HCT116 (cell line): ENCODE measurements around the gene RALB. TPM values are rescaled to one million over a fixed set of nuclear protein-coding genes. Genes with fewer than 3 reads are reported as not detected.
A peak's percentile ranks its signal among the peaks of the same experiment; 100 is the strongest.

Source experiments
- ATAC-seq: fragments of 200-7000 bp; cut with Tn5 transposase; 2 replicates; pipeline ENCODE4 v1.9.1; 2020; ENCODE audit warnings: mild to moderate bottlenecking, moderate library complexity
- BruUV-seq: library from RNA; stranded (reverse); fragments of 400-500 nt; replicated peaks from 2 replicates; lab custom pipeline; 2021; lab: Mats Ljungman, UMichigan
- CTCF ChIA-PET: fragments of 300-600 bp; sonication (Branson Sonifier 250); formaldehyde crosslinking; loops from one replicate; lab custom pipeline; 2021; ENCODE audit warnings: antibody characterized with exemption; lab: Charles Lee
- POLR2A ChIA-PET: fragments of 300-600, 350-600 bp; sonication (Branson Sonifier 250); formaldehyde crosslinking; loops from one replicate; lab custom pipeline; 2021; ENCODE audit warnings: antibody characterized with exemption; lab: Charles Lee
- RAD21 ChIA-PET, 2 experiments: fragments of 300-600 bp; sonication (Branson Sonifier 250); formaldehyde crosslinking; loops; one replicate each; lab custom pipeline; 2023; ENCODE audit warnings: low total read pairs in 2 of 2; ENCODE audit not compliant: uncharacterized antibody in 2 of 2, unreplicated experiment in 2 of 2, low non-redundant PET in 1 of 2; lab: Charles Lee
- DNase-seq: peaks from one replicate; pipeline ENCODE4 v3.0.0-alpha.2; 2010; ENCODE audit warnings: low read depth, low spot score
- H2AFZ ChIP-seq: fragments of 200-600 bp; shearing (Covaris generic), sonication (generic); 2 replicates; pipeline ENCODE4 v1.6.1; 2017; ENCODE audit warnings: low read depth, mixed run types, mixed read lengths, antibody characterized with exemption, low read length; ENCODE audit not compliant: poor library complexity, severe bottlenecking
- H3K27ac ChIP-seq: 2 replicates; pipeline ENCODE4 v1.5.1; 2012; ENCODE audit warnings: low read depth, low read length
- H3K27me3 ChIP-seq: fragments of 200-600 bp; sonication (generic); 2 replicates; pipeline ENCODE4 v1.6.1; 2016; ENCODE audit warnings: mixed run types, low read length, mixed read lengths; ENCODE audit not compliant: insufficient read depth
- H3K36me3 ChIP-seq, 2 experiments: fragments of 200-500 bp in 1 of 2; fragments of 200-600 bp in 1 of 2; sonication (Bioruptor generic) in 1 of 2; sonication (generic) in 1 of 2; 2 replicates each; pipeline versions ENCODE4 v1.5.1 to v1.6.1; 2014 to 2016; ENCODE audit warnings: low read length in 2 of 2, inconsistent platforms in 1 of 2, mixed read lengths in 1 of 2, mixed run types in 1 of 2; ENCODE audit not compliant: insufficient read depth in 2 of 2, control insufficient read depth in 1 of 2
- H3K4me1 ChIP-seq, 2 experiments: fragments of 200-600 bp in 1 of 2; sonication (generic) in 1 of 2; 2 replicates each; pipeline versions ENCODE4 v1.5.1 to v1.6.1; 2012 to 2017; ENCODE audit warnings: low read length in 2 of 2, inconsistent platforms in 1 of 2, mild to moderate bottlenecking in 1 of 2, mixed read lengths in 1 of 2, mixed run types in 1 of 2, moderate library complexity in 1 of 2; ENCODE audit not compliant: insufficient read depth in 2 of 2, control insufficient read depth in 1 of 2
- H3K4me2 ChIP-seq: fragments of 200-600 bp; sonication (generic); 2 replicates; pipeline ENCODE4 v1.6.1; 2017; ENCODE audit warnings: mixed run types, low read length, mixed read lengths
- H3K4me3 ChIP-seq, 2 experiments: fragments of 200-600 bp in 1 of 2; sonication (generic) in 1 of 2; replicated peaks in 1 of 2; 2 replicates each; pipeline ENCODE4 v1.5.1; 2011 to 2016; ENCODE audit warnings: low read length in 2 of 2, control low read depth in 1 of 2, low read depth in 1 of 2, mild to moderate bottlenecking in 1 of 2, mixed read lengths in 1 of 2, mixed run types in 1 of 2
- H3K79me2 ChIP-seq: fragments of 200-600 bp; sonication (generic); 2 replicates; pipeline ENCODE4 v1.6.1; 2017; ENCODE audit warnings: mild to moderate bottlenecking, mixed run types, low read length, moderate library complexity, mixed read lengths; ENCODE audit not compliant: insufficient read depth
- H3K9ac ChIP-seq: fragments of 200-600 bp; sonication (generic); 2 replicates; pipeline ENCODE4 v1.6.1; 2016; ENCODE audit warnings: low read length, mixed read lengths
- H3K9me2 ChIP-seq: fragments of 200-600 bp; sonication (generic), shearing (Covaris generic); 2 replicates; pipeline ENCODE4 v1.6.1; 2017; ENCODE audit warnings: mixed run types, mild to moderate bottlenecking, moderate library complexity; ENCODE audit not compliant: insufficient read depth
- H3K9me3 ChIP-seq, 2 experiments: fragments of 200-500 bp in 1 of 2; fragments of 200-600 bp in 1 of 2; sonication (Bioruptor generic) in 1 of 2; sonication (generic) in 1 of 2; 2 replicates each; pipeline ENCODE4 v1.6.1; 2014 to 2017; ENCODE audit warnings: low read length in 2 of 2, mixed read lengths in 2 of 2, inconsistent platforms in 1 of 2, low read depth in 1 of 2, mild to moderate bottlenecking in 1 of 2, mixed run types in 1 of 2, moderate library complexity in 1 of 2; ENCODE audit not compliant: control insufficient read depth in 1 of 2, insufficient read depth in 1 of 2
- H4K20me1 ChIP-seq: fragments of 200-600 bp; sonication (generic), shearing (Covaris generic); 2 replicates; pipeline ENCODE4 v1.6.1; 2017; ENCODE audit warnings: mixed run types, mild to moderate bottlenecking, moderate library complexity; ENCODE audit not compliant: insufficient read depth
- CBX3 ChIP-seq: IDR thresholded peaks from 2 replicates; pipeline ENCODE4 v1.6.1; 2012; ENCODE audit warnings: low read depth
- EGR1 ChIP-seq: IDR thresholded peaks from 2 replicates; pipeline ENCODE4 v1.6.1; 2012; ENCODE audit warnings: low read depth
- EZH2phosphoT487 ChIP-seq: fragments of 200-600 bp; IDR thresholded peaks from 2 replicates; pipeline ENCODE4 v1.6.1; 2018; ENCODE audit warnings: antibody characterized with exemption, borderline replicate concordance
- JUND ChIP-seq: IDR thresholded peaks from 2 replicates; pipeline ENCODE4 v1.6.1; 2012
- RAD21 ChIP-seq: IDR thresholded peaks from 2 replicates; pipeline ENCODE4 v1.6.1; 2012; ENCODE audit warnings: low read depth, mild to moderate bottlenecking
- SIN3A ChIP-seq: IDR thresholded peaks from 2 replicates; pipeline ENCODE4 v1.6.1; 2012; ENCODE audit warnings: low read depth
- SP1 ChIP-seq: IDR thresholded peaks from 2 replicates; pipeline ENCODE4 v1.6.1; 2012; ENCODE audit warnings: low read depth
- SRF ChIP-seq: IDR thresholded peaks from 2 replicates; pipeline ENCODE4 v1.6.1; 2012; ENCODE audit warnings: low read depth
- ZFX ChIP-seq: fragments of 450-650 bp; IDR thresholded peaks from 2 replicates; pipeline ENCODE4 v1.6.1; 2017
- ZNF274 ChIP-seq: fragments of 200-500 bp; sonication (Bioruptor generic); IDR thresholded peaks from 2 replicates; pipeline ENCODE4 v1.6.1; 2014; ENCODE audit warnings: mild to moderate bottlenecking, low read depth, low read length, inconsistent platforms
- intact Hi-C: fragments of 100-400 bp; cut with micrococcal nuclease; formaldehyde crosslinking; loops from 2 replicates; pipeline ENCODE4 v1.10.0; 2022
- total RNA-seq: library from RNA; stranded (reverse); gene quantifications from one replicate; pipeline ENCODE4 v1.2.1, GENCODE V29; 2021; ENCODE audit not compliant: unreplicated experiment
- TF ChIP-seq, protein P1 (sequence below): IDR thresholded peaks from 2 replicates; pipeline ENCODE4 v1.6.1; 2012
- TF ChIP-seq, protein P2 (sequence below): IDR thresholded peaks from 2 replicates; pipeline ENCODE4 v1.6.1; 2012
- TF ChIP-seq, protein P3 (sequence below): IDR thresholded peaks from 2 replicates; pipeline ENCODE4 v1.6.1; 2011; ENCODE audit warnings: mild to moderate bottlenecking, low read length, moderate library complexity; ENCODE audit not compliant: insufficient replicate concordance; ENCODE audit errors: extremely low read depth

RALB gene
- total RNA-seq, 1 experiment from 2014 or later: 42.8 TPM

- Histone ChIP-seq H3K36me3 (no peaks in the 10 kb centered on the region), H3K27ac (peak overlapping the region; percentile 47; the same call in 1 of the 2 replicates), H3K4me3 (no peak overlapping the region), H3K9ac (peak overlapping the region; percentile 35), H4K20me1 (no peaks in the 10 kb centered on the region), H2AFZ (peak overlapping the region; percentile 24), H3K27me3 (no peaks in the 10 kb centered on the region), H3K4me2 (peak overlapping the region; percentile 66), H3K4me1 (peaks cover 28 to 61% of the 10 kb centered on the region in 2 experiments), H3K9me2 (no peaks in the 10 kb centered on the region), H3K79me2 (no peaks in the 10 kb centered on the region), H3K9me3 (peaks cover 0 to 9% of the 10 kb centered on the region in 2 experiments; a peak in 1 of 4 replicates)
- intact Hi-C loops: no loop called here
- ChIA-PET POLR2A (no interaction called here), CTCF (no interaction called here), RAD21 (no interaction called here)
- TF ChIP-seq SP1 (no peak), EGR1 (no peak), ZNF274 (no peak), ZFX (no peak; the same call in 1 of the 2 replicates), EZH2phosphoT487 (no peak), JUND (no peak), SIN3A (no peak), RAD21 (no peak), SRF (no peak), CBX3 (no peak)
- TF ChIP-seq, protein P1, sequence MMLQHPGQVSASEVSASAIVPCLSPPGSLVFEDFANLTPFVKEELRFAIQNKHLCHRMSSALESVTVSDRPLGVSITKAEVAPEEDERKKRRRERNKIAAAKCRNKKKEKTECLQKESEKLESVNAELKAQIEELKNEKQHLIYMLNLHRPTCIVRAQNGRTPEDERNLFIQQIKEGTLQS: no peak
- TF ChIP-seq, protein P2, sequence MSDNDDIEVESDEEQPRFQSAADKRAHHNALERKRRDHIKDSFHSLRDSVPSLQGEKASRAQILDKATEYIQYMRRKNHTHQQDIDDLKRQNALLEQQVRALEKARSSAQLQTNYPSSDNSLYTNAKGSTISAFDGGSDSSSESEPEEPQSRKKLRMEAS: no peak
- TF ChIP-seq, protein P3, sequence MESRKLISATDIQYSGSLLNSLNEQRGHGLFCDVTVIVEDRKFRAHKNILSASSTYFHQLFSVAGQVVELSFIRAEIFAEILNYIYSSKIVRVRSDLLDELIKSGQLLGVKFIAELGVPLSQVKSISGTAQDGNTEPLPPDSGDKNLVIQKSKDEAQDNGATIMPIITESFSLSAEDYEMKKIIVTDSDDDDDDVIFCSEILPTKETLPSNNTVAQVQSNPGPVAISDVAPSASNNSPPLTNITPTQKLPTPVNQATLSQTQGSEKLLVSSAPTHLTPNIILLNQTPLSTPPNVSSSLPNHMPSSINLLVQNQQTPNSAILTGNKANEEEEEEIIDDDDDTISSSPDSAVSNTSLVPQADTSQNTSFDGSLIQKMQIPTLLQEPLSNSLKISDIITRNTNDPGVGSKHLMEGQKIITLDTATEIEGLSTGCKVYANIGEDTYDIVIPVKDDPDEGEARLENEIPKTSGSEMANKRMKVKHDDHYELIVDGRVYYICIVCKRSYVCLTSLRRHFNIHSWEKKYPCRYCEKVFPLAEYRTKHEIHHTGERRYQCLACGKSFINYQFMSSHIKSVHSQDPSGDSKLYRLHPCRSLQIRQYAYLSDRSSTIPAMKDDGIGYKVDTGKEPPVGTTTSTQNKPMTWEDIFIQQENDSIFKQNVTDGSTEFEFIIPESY: no peak
- BruUV-seq: no TSS peak
- ATAC-seq: peak; percentile 59
- no peak for DNase-seq
Measured at GRCh38 chr2:120244656-120245519, 7.8 kb upstream of the RALB start.
